ENCODE measurements around the gene USH1C.

The USH1C gene

DNA sequence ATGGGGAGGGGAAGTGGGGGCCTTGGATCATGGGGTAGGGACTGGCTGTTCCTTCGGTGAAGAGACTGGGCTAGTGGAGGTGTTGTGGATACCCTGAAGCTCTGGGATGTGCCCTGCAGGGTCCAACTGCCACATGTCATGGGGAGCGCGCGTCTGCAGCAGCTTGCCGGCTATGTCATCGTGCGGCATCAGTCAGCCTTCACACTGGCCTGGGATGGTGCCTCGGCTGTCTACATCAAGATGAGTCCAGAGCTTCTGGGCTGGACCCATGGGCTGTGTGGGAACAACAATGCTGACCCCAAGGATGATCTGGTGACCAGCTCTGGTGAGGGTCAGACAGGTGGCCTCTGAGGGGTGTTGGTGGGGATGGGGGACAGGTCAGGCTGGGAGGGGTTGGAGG is 12.8 kb upstream of the USH1C start:
- DNase-seq (ENCODE audit: low read depth): no peak
- H3K4me3 ChIP-seq (ENCODE audit: control insufficient read depth, low read depth, low read length): no peak overlapping the region
- TF ChIP-seq, protein P1, sequence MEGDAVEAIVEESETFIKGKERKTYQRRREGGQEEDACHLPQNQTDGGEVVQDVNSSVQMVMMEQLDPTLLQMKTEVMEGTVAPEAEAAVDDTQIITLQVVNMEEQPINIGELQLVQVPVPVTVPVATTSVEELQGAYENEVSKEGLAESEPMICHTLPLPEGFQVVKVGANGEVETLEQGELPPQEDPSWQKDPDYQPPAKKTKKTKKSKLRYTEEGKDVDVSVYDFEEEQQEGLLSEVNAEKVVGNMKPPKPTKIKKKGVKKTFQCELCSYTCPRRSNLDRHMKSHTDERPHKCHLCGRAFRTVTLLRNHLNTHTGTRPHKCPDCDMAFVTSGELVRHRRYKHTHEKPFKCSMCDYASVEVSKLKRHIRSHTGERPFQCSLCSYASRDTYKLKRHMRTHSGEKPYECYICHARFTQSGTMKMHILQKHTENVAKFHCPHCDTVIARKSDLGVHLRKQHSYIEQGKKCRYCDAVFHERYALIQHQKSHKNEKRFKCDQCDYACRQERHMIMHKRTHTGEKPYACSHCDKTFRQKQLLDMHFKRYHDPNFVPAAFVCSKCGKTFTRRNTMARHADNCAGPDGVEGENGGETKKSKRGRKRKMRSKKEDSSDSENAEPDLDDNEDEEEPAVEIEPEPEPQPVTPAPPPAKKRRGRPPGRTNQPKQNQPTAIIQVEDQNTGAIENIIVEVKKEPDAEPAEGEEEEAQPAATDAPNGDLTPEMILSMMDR (IDR thresholded peaks at IDR 0.05; ENCODE audit: control insufficient read depth, insufficient read depth, low read depth, low read length, missing control alignments): no peak

DNA sequence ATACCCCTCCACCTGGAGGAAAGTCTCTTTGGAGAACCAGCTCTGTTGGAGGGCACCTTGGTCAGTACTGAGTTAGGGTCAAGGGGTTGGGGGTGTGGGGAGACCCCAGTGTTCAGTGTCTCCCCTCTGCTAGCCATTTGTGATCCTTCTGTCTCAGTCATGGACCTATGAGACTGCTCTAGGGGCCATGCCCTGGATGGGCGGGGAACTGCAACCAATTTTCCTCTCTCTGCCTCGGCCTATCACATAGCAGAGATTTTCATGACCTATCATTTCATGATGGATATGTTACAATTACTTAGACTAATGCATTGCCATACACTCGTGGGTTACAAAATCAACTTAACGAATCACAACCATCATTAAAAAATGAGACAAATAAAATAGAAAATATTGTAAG is 10.3 kb upstream of the USH1C start:
- DNase-seq (ENCODE audit: low read depth): no peak
- H3K4me3 ChIP-seq (ENCODE audit: control insufficient read depth, low read depth, low read length): no peak overlapping the region
- TF ChIP-seq, protein P1 (IDR thresholded peaks at IDR 0.05; ENCODE audit: control insufficient read depth, insufficient read depth, low read depth, low read length, missing control alignments): no peak

DNA sequence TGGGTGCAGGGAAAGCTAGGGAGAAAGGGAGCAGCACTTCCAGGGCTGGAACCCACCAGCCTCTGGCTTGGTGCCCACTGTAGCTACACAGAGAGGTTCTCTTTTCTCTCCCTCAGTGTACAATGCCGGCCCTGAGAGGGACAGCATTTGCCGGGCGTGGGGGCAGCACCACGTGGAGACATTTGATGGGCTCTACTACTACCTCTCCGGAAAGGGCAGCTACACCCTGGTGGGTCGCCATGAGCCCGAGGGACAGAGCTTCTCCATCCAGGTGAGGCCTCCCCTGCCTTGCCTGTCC is 9.0 kb upstream of the USH1C start:
- TF ChIP-seq, protein P1 (IDR thresholded peaks at IDR 0.05; ENCODE audit: control insufficient read depth, insufficient read depth, low read depth, low read length, missing control alignments): no peak
- DNase-seq (ENCODE audit: low read depth): no peak
- H3K4me3 ChIP-seq (ENCODE audit: control insufficient read depth, low read depth, low read length): no peak overlapping the region

DNA sequence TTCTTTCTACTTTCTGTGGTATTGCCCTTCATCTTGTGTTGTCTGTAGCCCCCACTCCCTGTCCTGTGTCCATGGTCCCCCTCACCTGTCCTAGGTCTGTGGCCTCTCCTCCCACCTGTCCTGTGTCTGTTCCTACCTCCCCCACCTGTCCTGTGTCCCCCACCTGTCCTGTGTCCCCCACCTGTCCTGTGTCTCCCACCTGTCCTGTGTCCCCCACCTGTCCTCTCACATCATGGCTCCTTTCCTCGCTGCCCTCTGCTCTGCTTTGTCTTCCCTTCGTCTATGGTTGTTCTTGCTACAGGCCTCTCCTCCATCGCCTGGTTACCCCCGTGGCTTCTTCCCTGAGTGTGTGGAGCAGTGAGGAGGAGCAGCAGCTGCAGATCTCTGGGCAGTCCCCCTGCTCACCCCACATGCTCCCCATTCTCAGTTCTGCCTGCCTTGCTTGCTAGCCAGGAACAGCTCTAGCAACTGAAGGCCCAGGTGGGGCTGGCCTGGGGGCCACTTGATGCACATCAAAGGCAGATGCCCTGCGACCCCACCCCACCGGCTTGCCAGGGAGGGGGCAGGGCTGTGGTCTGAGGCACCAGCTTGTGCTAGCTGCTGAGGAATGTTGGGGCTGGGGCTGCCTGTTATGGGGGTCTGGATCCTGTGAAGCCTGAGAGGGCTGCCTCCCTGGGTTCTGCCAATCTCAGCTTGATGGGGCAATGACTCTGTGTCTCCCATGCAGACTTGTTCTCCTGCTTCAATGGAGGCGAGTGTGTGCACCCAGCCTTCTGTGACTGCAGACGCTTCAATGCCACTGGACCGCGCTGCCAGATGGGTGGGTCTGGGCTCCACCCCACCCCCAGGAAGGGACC is 8.4 kb upstream of the USH1C start:
- H3K4me3 ChIP-seq (ENCODE audit: control insufficient read depth, low read depth, low read length): no peak overlapping the region
- DNase-seq (ENCODE audit: low read depth): no peak
- TF ChIP-seq, protein P1 (IDR thresholded peaks at IDR 0.05; ENCODE audit: control insufficient read depth, insufficient read depth, low read depth, low read length, missing control alignments): no peak

DNA sequence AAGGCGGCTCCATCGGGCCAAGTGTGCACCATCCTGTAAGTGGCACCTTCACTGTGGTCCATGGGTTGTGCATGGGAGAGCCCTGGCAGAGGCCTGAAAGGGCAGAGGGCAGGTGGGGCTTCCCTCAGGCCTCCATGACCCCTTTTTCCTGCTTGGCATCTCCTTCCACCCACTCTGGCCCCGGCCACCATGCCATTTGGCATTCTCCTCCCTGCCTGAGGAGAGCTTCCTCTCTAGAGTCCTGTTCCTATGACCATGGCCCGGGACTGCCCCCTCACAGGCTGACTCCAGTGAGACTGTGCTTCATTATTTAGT is 7.8 kb upstream of the USH1C start:
- no peak overlapping the region for H3K4me3 ChIP-seq (ENCODE audit: control insufficient read depth, low read depth, low read length)
- TF ChIP-seq, protein P1 (IDR thresholded peaks at IDR 0.05; ENCODE audit: control insufficient read depth, insufficient read depth, low read depth, low read length, missing control alignments): no peak
- no peak for DNase-seq (ENCODE audit: low read depth)

DNA sequence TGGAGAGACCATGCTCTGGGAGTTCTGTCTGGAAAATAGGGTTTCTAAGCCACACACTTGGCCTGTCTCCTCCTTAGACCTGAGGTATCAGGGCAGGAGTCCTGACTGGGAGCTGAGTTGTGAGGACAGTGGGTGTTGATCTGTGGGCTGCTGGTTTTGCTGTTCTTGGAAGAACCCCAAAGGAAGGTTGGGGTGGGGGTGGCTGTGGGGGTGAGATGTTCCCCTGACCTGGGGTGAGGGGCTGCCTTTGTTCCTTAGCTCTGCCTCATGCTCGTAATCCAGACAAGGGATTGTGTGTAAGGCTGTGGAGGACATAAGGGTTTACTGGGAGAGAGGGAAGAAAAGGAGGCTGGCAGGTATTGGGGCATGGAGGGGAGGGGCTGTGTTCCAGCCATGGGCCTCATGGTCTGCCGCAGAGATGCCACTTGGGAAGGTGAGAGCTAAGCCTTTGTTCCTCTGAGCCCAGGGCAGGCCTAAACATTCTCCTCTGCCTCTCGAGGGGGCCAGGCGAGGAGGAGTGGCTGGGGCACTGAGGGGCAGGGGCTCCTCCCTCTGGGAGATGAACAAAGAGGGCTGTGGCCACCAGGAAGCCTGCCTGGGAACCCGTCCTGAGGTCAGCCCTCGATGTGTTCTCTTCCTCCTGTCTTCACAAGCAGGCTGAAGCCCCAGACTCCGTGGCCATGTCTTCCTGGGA is 7.3 kb upstream of the USH1C start:
- TF ChIP-seq, protein P1 (IDR thresholded peaks at IDR 0.05; ENCODE audit: control insufficient read depth, insufficient read depth, low read depth, low read length, missing control alignments): no peak
- no peak for DNase-seq (ENCODE audit: low read depth)

More for the DNA sequence above, 7.3 kb upstream of the USH1C start:
- no peak overlapping the region for H3K4me3 ChIP-seq (ENCODE audit: control insufficient read depth, low read depth, low read length)
